Gastrocnemius medialis (tissue), 4 donors: ENCODE results near the gene C1orf198. TPM values are rescaled to one million over a fixed set of nuclear protein-coding genes. Genes with fewer than 3 reads are reported as not detected.

Experiments
- ATAC-seq, 2 donors: fragments of 150-250 bp; one replicate each; pipeline ENCODE4 v1.9.1; 2016
- DNase-seq, 2 donors: peaks; one replicate each; pipeline ENCODE4 v3.0.0-alpha.2; 2019
- H3K27ac ChIP-seq, 4 donors: fragments of 200-600 bp; sonication (generic); 1 replicate in 1 of 4; 2 replicates in 3 of 4; pipeline ENCODE4 v1.5.1; 2016 to 2018; ENCODE audit warnings: mild to moderate bottlenecking in 2 of 4, moderate library complexity in 1 of 4
- H3K27me3 ChIP-seq, 3 donors: fragments of 200-600 bp; sonication (generic) in 2 of 3; 1 replicate in 1 of 3; 2 replicates in 2 of 3; pipeline versions ENCODE4 v1.5.1 to v1.6.0; 2016 to 2019; ENCODE audit warnings: mild to moderate bottlenecking in 1 of 3, moderate library complexity in 1 of 3
- H3K36me3 ChIP-seq, 2 donors: fragments of 200-600 bp; sonication (generic) in 1 of 2; one replicate each; pipeline ENCODE4 v1.5.1; 2017 to 2018
- H3K4me1 ChIP-seq, 2 donors: fragments of 200-600 bp; sonication (generic) in 1 of 2; one replicate each; pipeline ENCODE4 v1.5.1; 2016 to 2017; ENCODE audit warnings: mild to moderate bottlenecking in 2 of 2
- H3K4me3 ChIP-seq, 4 donors: fragments of 200-600 bp; sonication (generic) in 3 of 4; 1 replicate in 1 of 4; 2 replicates in 3 of 4; pipeline ENCODE4 v1.5.1; 2016 to 2019; ENCODE audit warnings: mild to moderate bottlenecking in 2 of 4
- H3K9me3 ChIP-seq, 3 donors: fragments of 200-600 bp; sonication (generic) in 2 of 3; 1 replicate in 1 of 3; 2 replicates in 2 of 3; pipeline ENCODE4 v1.5.1; 2016 to 2019
- CTCF ChIP-seq, 5 experiments: fragments of 450-650 bp in 3 of 5; fragments of 200-600 bp in 2 of 5; sonication (generic) in 2 of 5; IDR thresholded peaks in 4 of 5; conservative IDR thresholded peaks in 1 of 5; 1 replicate in 4 of 5; 2 replicates in 1 of 5; pipeline ENCODE4 v1.5.1; 2016 to 2019; ENCODE audit warnings: antibody characterized with exemption in 5 of 5, mild to moderate bottlenecking in 3 of 5, moderate library complexity in 3 of 5
- POLR2A ChIP-seq, 2 donors: fragments of 450-650 bp; IDR thresholded peaks; one replicate each; pipeline ENCODE4 v1.6.1; 2017; ENCODE audit warnings: antibody characterized with exemption in 2 of 2, mild to moderate bottlenecking in 2 of 2, moderate library complexity in 2 of 2
- in situ Hi-C, 4 donors: fragments of 200-750 bp; cut with MboI; loops; one replicate each; pipeline versions ENCODE4 v1.15.0 to v1.8.0; 2017; ENCODE audit warnings: low sequenced_read_pairs in 4 of 4
- intact Hi-C: fragments of 100-400 bp; cut with DNase I; formaldehyde crosslinking; loops from one replicate; pipeline ENCODE4 v1.15.1; 2023; ENCODE audit warnings: low total_unique reads
- total RNA-seq, 4 donors: library from RNA; depleted of rRNA; stranded (reverse); fragments of >200 nt; gene quantifications; one replicate each; pipeline versions ENCODE4 v1.1.0 to v1.2.3, GENCODE V29; 2016

C1orf198 gene
- total RNA-seq, 4 donors from 2014 or later, result 281 to 590 (median 339) TPM

GRCh38 chr1:230825761-230826160, 42.6 kb downstream of the C1orf198 start:
- H3K36me3 ChIP-seq, result no peaks in the 10 kb centered on the region
- DNase-seq (peak in 1 of 2 donors; percentile 43), ATAC-seq (peak in 1 of 2 donors; percentile 5)
- in situ Hi-C loops, result no loop called here
- peak overlapping the region; percentile 91 to 94 (median 93) for H3K27ac ChIP-seq
- H3K4me3 ChIP-seq, result peak overlapping the region in 2 of 4 donors; percentile 1 to 36
- H3K4me1 ChIP-seq, result peaks cover 60 to 66% of the 10 kb centered on the region in 2 donors
- no peaks in the 10 kb centered on the region for H3K27me3 ChIP-seq
- no peak for TF ChIP-seq CTCF (IDR thresholded peaks at IDR 0.05 in 4 of 5, conservative IDR thresholded peaks at IDR 0.05 in 1 of 5)
- TF ChIP-seq POLR2A (IDR thresholded peaks at IDR 0.05), result no peak
- intact Hi-C loops, result loop anchor here (1.0 kb wide), 1 partner anchor 37 kb away; no protein-coding TSS in a partner anchor
- no peaks in the 10 kb centered on the region for H3K9me3 ChIP-seq

- no peaks in the 10 kb centered on the region for H3K27me3 ChIP-seq
- H3K9me3 ChIP-seq, result no peaks in the 10 kb centered on the region
- intact Hi-C loops, result loop anchor here (1.0 kb wide), 2 partner anchors 18 to 37 kb away; no protein-coding TSS in a partner anchor
- peaks cover 60 to 66% of the 10 kb centered on the region in 2 donors for H3K4me1 ChIP-seq
- in situ Hi-C loops, result loop anchor here in 1 of 4 donors (25.0 kb wide), 1 partner anchor 387 kb away; no protein-coding TSS in a partner anchor
- H3K27ac ChIP-seq, result peak overlapping the region; percentile 91 to 94 (median 93)
- DNase-seq (peak; percentile 51 to 75), ATAC-seq (peak; percentile 86 to 88)
- H3K36me3 ChIP-seq, result no peaks in the 10 kb centered on the region
- peak overlapping the region in 2 of 4 donors; percentile 1 to 36 for H3K4me3 ChIP-seq
- TF ChIP-seq POLR2A (IDR thresholded peaks at IDR 0.05), result peak in 1 of 2 donors; percentile 20
- no peak for TF ChIP-seq CTCF (IDR thresholded peaks at IDR 0.05 in 4 of 5, conservative IDR thresholded peaks at IDR 0.05 in 1 of 5)
These were observed 43.2 kb downstream of the C1orf198 start for GRCh38 chr1:230824919-230825721.

DNA sequence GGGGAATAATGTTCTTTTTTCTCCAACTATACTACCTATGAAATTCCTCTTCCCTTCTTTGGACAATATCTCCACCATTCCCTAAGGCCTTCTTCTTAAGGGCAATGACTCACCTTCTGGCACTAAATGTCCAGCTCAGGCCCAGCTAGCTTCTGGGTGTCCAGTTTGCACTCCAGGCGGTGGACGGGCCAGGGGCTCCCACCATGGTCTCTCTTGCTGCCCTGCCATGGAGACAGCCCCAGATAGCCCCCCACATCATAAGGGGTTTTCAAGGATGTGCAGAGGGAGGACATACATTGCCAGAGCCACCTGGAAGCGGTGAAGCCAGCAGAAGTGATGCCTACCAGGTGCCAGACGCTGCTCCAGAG, 43.8 kb downstream of the C1orf198 start:
- H3K36me3 ChIP-seq, result no peaks in the 10 kb centered on the region
- H3K9me3 ChIP-seq, result no peaks in the 10 kb centered on the region
- no peak for TF ChIP-seq POLR2A (IDR thresholded peaks at IDR 0.05)
- no peak for TF ChIP-seq CTCF (IDR thresholded peaks at IDR 0.05 in 4 of 5, conservative IDR thresholded peaks at IDR 0.05 in 1 of 5)
- no peaks in the 10 kb centered on the region for H3K27me3 ChIP-seq
- H3K4me1 ChIP-seq, result peaks cover 60 to 66% of the 10 kb centered on the region in 2 donors
- DNase-seq (peak; percentile 48 to 66), ATAC-seq (peak; percentile 51 to 61)
- H3K4me3 ChIP-seq, result no peak overlapping the region
- H3K27ac ChIP-seq, result peak overlapping the region; percentile 91 to 94 (median 93)
- intact Hi-C loops (loop anchor here (1.0 kb wide), 1 partner anchor 17 kb away; no protein-coding TSS in a partner anchor), in situ Hi-C loops (loop anchor here in 1 of 4 donors (25.0 kb wide), 1 partner anchor 388 kb away; no protein-coding TSS in a partner anchor)

GRCh38 chr1:230823931-230824381, 44.4 kb downstream of the C1orf198 start:
- intact Hi-C loops (loop anchor here (1.0 kb wide), 1 partner anchor 17 kb away; no protein-coding TSS in a partner anchor), in situ Hi-C loops (loop anchor here in 1 of 4 donors (25.0 kb wide), 1 partner anchor 388 kb away; no protein-coding TSS in a partner anchor)
- H3K27ac ChIP-seq, result peak overlapping the region; percentile 91 to 94 (median 93)
- H3K4me3 ChIP-seq, result no peak overlapping the region
- no peaks in the 10 kb centered on the region for H3K36me3 ChIP-seq
- no peak for TF ChIP-seq CTCF (IDR thresholded peaks at IDR 0.05 in 4 of 5, conservative IDR thresholded peaks at IDR 0.05 in 1 of 5)
- TF ChIP-seq POLR2A (IDR thresholded peaks at IDR 0.05), result no peak
- H3K4me1 ChIP-seq, result peaks cover 60 to 66% of the 10 kb centered on the region in 2 donors
- H3K9me3 ChIP-seq, result no peaks in the 10 kb centered on the region
- DNase-seq (no peak), ATAC-seq (no peak)
- H3K27me3 ChIP-seq, result no peaks in the 10 kb centered on the region
